Peyer's patch (tissue), 4 donors: ENCODE results near the gene RLF.

ENCODE experiments used
- CTCF ChIP-seq, 6 experiments: fragments of 450-650 bp in 4 of 6; fragments of 200-600 bp in 2 of 6; sonication (generic) in 1 of 6; IDR thresholded peaks; one replicate each; pipeline ENCODE4 v1.5.1; 2017 to 2019; ENCODE audit warnings: antibody characterized with exemption in 6 of 6, mild to moderate bottlenecking in 3 of 6, moderate library complexity in 1 of 6
- POLR2A ChIP-seq, 2 donors: fragments of 450-650 bp; IDR thresholded peaks; one replicate each; pipeline ENCODE4 v1.5.1; 2017; ENCODE audit warnings: antibody characterized with exemption in 2 of 2, mild to moderate bottlenecking in 2 of 2, moderate library complexity in 2 of 2

DNA sequence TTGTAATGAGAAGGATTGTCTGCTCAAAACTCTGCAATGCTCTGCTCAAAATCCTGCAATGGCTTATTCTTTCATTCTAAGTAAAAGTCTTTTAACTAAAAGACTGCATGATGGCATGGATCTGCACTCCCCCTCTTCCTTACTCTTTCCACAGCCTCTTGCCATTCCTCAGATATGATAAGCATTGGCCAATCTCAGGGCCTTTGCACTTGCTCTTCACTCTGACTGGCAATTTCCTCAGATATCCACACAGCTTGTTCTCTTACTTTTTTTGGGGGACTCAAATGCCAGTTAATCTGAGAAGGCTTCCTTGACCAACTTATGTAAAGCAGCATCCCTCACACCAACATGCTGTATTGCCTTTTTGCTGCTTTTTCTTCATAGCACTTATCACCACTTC, 94.0 kb downstream of the RLF start:
- TF ChIP-seq POLR2A (IDR thresholded peaks at IDR 0.05) (no peak), CTCF (IDR thresholded peaks at IDR 0.05) (no peak)
